ENCODE results near the gene EMC1.
A peak's percentile ranks its signal among the peaks of the same experiment; 100 is the strongest.

Gene EMC1

GRCh38 chr1:19212167-19212566 is 39.2 kb downstream of the EMC1 start:
- no peaks in the 10 kb centered on the region for H3K27me3 ChIP-seq (ENCODE audit: control insufficient read depth, low read length)
- peaks cover 15% of the 10 kb centered on the region; the same call in 1 of the 2 replicates for H4K20me1 ChIP-seq (ENCODE audit: control insufficient read depth, insufficient read depth, low read depth, low read length)
- H3K27ac ChIP-seq (ENCODE audit: low read depth, low read length): no peak overlapping the region
- H3K36me3 ChIP-seq (ENCODE audit: control insufficient read depth, low read length): peaks cover 64% of the 10 kb centered on the region
- peaks cover 37% of the 10 kb centered on the region for H3K4me1 ChIP-seq (ENCODE audit: control insufficient read depth, low read length)
- peaks cover 4% of the 10 kb centered on the region; the same call in 1 of the 2 replicates for H3F3A ChIP-seq (ENCODE audit: control insufficient read depth, insufficient read depth)
- peak overlapping the region; percentile 94; the same call in 1 of the 2 replicates for H3K4me3 ChIP-seq (ENCODE audit: low read length)
- H3K79me2 ChIP-seq (ENCODE audit: control insufficient read depth, low read length): peaks cover 96% of the 10 kb centered on the region
- H3K4me2 ChIP-seq (ENCODE audit: low read length): peak overlapping the region; percentile 91
- no peaks in the 10 kb centered on the region for H3K9me2 ChIP-seq (replicated peaks; ENCODE audit: control insufficient read depth, low read length)
- H3K9me3 ChIP-seq (ENCODE audit: control insufficient read depth, insufficient read depth, low read length): no peaks in the 10 kb centered on the region
- TF ChIP-seq, protein P1, sequence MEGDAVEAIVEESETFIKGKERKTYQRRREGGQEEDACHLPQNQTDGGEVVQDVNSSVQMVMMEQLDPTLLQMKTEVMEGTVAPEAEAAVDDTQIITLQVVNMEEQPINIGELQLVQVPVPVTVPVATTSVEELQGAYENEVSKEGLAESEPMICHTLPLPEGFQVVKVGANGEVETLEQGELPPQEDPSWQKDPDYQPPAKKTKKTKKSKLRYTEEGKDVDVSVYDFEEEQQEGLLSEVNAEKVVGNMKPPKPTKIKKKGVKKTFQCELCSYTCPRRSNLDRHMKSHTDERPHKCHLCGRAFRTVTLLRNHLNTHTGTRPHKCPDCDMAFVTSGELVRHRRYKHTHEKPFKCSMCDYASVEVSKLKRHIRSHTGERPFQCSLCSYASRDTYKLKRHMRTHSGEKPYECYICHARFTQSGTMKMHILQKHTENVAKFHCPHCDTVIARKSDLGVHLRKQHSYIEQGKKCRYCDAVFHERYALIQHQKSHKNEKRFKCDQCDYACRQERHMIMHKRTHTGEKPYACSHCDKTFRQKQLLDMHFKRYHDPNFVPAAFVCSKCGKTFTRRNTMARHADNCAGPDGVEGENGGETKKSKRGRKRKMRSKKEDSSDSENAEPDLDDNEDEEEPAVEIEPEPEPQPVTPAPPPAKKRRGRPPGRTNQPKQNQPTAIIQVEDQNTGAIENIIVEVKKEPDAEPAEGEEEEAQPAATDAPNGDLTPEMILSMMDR (IDR thresholded peaks at IDR 0.05; ENCODE audit: low read depth, low read length, poor library complexity, severe bottlenecking): no peak
- no peak for TF ChIP-seq EZH2phosphoT487 (IDR thresholded peaks at IDR 0.05; ENCODE audit: borderline replicate concordance, low read length)

DNA sequence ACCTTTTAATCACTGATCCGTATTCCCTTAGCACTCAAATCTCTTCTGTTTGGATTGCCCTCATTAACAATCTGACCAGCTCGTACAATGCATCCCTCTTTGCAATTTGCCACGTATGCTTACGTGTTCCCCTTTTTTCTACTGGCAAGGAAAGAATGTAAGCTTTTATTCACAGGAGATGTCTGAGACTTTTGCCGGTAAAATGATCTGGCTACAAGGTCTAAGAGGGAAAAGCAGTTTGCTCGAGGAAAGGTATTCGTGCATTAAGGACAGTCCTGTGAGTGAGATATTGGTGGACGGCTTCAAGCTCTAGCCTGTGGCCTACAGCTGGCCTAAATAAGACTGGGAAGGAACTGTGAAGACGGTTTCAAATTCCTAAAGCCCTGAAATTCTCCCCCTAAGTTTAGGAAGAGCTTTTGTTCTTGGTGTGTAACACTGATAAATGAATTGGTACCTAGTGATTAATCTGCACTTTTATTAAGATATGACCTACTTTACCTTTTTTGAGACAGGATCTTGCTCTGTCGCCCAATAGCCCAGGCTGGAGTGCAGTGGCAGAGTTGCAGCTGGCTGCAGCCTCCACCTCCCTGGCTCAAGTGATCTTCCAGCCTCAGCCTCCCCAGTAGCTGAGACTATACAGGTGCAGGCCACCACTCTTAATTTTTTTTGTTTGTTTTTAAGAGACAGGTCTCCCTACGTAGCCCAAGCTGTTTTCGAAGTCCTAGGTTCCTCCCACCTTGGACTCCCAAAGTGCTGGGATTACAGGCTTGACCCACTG is 40.4 kb downstream of the EMC1 start:
- Histone ChIP-seq H3K4me1 (ENCODE audit: control insufficient read depth, low read length) (peaks cover 37% of the 10 kb centered on the region), H3F3A (ENCODE audit: control insufficient read depth, insufficient read depth) (peaks cover 4% of the 10 kb centered on the region; the same call in 1 of the 2 replicates), H3K9me3 (ENCODE audit: control insufficient read depth, insufficient read depth, low read length) (no peaks in the 10 kb centered on the region), H3K4me2 (ENCODE audit: low read length) (peak overlapping the region; percentile 91), H3K27me3 (ENCODE audit: control insufficient read depth, low read length) (no peaks in the 10 kb centered on the region), H3K79me2 (ENCODE audit: control insufficient read depth, low read length) (peaks cover 97% of the 10 kb centered on the region), H3K27ac (ENCODE audit: low read depth, low read length) (peak overlapping the region; percentile 69), H3K9me2 (replicated peaks; ENCODE audit: control insufficient read depth, low read length) (no peaks in the 10 kb centered on the region), H4K20me1 (ENCODE audit: control insufficient read depth, insufficient read depth, low read depth, low read length) (peaks cover 20% of the 10 kb centered on the region; the same call in 1 of the 2 replicates), H3K4me3 (ENCODE audit: low read length) (peak overlapping the region; percentile 94), H3K36me3 (ENCODE audit: control insufficient read depth, low read length) (peaks cover 54% of the 10 kb centered on the region)
- TF ChIP-seq, protein P1 (IDR thresholded peaks at IDR 0.05; ENCODE audit: low read depth, low read length, poor library complexity, severe bottlenecking): no peak
- TF ChIP-seq EZH2phosphoT487 (IDR thresholded peaks at IDR 0.05; ENCODE audit: borderline replicate concordance, low read length): no peak

GRCh38 chr1:19209990-19210771 is 41.1 kb downstream of the EMC1 start, which contains the start of gene UBR4:
Gene UBR4 (minus strand): TSS chr1:19210266. CDS start chr1:19210248, 18 bp downstream.
- Histone ChIP-seq H3K27me3 (ENCODE audit: control insufficient read depth, low read length) (no peaks in the 10 kb centered on the region), H3K9me2 (replicated peaks; ENCODE audit: control insufficient read depth, low read length) (no peaks in the 10 kb centered on the region), H3K79me2 (ENCODE audit: control insufficient read depth, low read length) (peaks cover 97% of the 10 kb centered on the region), H3F3A (ENCODE audit: control insufficient read depth, insufficient read depth) (peaks cover 4% of the 10 kb centered on the region; the same call in 1 of the 2 replicates), H3K9me3 (ENCODE audit: control insufficient read depth, insufficient read depth, low read length) (no peaks in the 10 kb centered on the region), H4K20me1 (ENCODE audit: control insufficient read depth, insufficient read depth, low read depth, low read length) (peaks cover 20% of the 10 kb centered on the region; the same call in 1 of the 2 replicates), H3K4me3 (ENCODE audit: low read length) (peak within 1 kb of the TSS; percentile 94), H3K4me1 (ENCODE audit: control insufficient read depth, low read length) (peaks cover 40% of the 10 kb centered on the region), H3K36me3 (ENCODE audit: control insufficient read depth, low read length) (peaks cover 50% of the 10 kb centered on the region), H3K4me2 (ENCODE audit: low read length) (peak within 1 kb of the TSS; percentile 91), H3K27ac (ENCODE audit: low read depth, low read length) (peak within 1 kb of the TSS; percentile 69)
- TF ChIP-seq, protein P1 (IDR thresholded peaks at IDR 0.05; ENCODE audit: low read depth, low read length, poor library complexity, severe bottlenecking): no peak
- TF ChIP-seq EZH2phosphoT487 (IDR thresholded peaks at IDR 0.05; ENCODE audit: borderline replicate concordance, low read length): no peak

Data from DOHH2 (cell line).